ENCODE data around the gene LCN1.

DNA sequence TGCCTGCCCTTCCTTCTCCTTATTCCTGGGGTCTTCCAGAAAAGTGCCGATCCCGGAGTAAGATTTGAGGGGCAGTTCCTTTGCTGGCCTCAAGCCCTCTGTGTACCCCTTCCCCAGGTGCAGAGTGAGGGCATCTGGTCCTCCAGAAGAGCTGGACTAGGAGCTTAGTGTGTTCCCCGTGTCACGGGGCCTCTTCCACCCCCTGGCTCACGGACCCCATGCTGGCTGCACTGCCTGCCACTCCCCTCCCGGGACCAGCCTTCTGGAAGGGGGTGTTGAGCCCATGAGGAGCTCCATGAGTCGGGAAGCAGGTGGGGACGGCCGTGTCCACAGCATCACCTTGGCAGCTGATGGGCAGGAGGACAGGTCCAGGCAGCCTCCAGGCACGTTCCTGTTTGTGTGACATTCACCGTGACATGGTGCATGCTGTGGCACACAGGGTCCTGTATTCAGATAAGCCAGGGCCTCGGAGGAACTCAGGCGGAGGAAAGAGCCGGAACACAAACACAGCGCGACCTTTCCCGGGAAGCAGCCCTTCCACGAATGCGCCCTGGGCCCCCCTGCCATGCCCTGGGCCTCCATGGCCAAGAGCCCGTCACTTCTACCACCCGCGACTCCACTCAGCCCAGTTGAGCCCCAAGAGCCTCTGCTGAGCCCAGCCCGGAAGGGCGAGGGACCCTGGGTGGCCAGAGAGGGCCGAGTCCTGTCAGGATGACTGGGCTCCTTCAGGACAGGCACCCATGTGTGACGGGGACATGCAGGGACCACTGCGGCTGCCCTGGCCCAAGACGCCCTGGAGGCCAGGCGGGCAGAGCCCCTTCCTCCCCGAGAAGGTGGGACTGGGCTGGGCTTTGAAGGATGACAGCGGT is 5.9 kb upstream of the LCN1 start:
- TF ChIP-seq POLR2A (IDR thresholded peaks at IDR 0.05) (no peak), POLR2AphosphoS5 (IDR thresholded peaks at IDR 0.05) (no peak)
- TF ChIP-seq, protein P1, sequence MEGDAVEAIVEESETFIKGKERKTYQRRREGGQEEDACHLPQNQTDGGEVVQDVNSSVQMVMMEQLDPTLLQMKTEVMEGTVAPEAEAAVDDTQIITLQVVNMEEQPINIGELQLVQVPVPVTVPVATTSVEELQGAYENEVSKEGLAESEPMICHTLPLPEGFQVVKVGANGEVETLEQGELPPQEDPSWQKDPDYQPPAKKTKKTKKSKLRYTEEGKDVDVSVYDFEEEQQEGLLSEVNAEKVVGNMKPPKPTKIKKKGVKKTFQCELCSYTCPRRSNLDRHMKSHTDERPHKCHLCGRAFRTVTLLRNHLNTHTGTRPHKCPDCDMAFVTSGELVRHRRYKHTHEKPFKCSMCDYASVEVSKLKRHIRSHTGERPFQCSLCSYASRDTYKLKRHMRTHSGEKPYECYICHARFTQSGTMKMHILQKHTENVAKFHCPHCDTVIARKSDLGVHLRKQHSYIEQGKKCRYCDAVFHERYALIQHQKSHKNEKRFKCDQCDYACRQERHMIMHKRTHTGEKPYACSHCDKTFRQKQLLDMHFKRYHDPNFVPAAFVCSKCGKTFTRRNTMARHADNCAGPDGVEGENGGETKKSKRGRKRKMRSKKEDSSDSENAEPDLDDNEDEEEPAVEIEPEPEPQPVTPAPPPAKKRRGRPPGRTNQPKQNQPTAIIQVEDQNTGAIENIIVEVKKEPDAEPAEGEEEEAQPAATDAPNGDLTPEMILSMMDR (IDR thresholded peaks at IDR 0.05 in 8 of 11, conservative IDR thresholded peaks at IDR 0.05 in 3 of 11): no peak
